ENCODE results near the gene NKX2-1. TPM values are rescaled to one million over a fixed set of nuclear protein-coding genes. Genes with fewer than 3 reads are reported as not detected.
"Not testable (repeated sequence)": the region's sequence is repeated elsewhere in the genome, so short reads cannot be mapped to it uniquely, and the experiment has no call there.

Gene NKX2-1
- total RNA-seq, 6 experiments from 2014 or later: not detected

DNA sequence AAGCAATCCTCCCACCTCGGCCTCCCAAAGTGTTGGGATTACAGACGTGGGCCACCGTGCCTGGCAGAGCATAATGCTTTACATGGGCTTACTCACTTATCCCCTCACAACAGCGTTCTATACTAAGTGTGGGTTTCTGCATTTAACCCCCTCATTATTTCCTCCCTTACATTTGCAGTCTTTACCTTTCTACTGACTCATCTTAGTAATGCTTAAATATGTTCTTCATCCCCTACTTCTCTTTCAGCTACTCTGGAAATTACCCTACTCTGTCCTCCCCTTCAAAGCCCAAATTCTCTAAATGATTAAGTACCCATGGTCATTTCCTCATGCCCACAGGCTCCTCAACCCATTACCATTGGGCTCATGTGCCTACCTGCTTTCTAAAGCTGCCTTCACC lies 40.7 kb downstream of the NKX2-1 start:
- 0% methylated on average over 1 of the region's 4 CpGs for WGBS (ENCODE audit: insufficient coverage, low coverage, low lambda C conversion rate, missing lambda C conversion rate)
- Histone ChIP-seq H3K9me3 (no peaks in the 10 kb centered on the region), H3K4me1 (no peaks in the 10 kb centered on the region), H3K27ac (no peak overlapping the region), H3K4me3 (no peak overlapping the region), H3K27me3 (no peaks in the 10 kb centered on the region), H3K36me3 (no peaks in the 10 kb centered on the region)
- intact Hi-C loops (cut with DNase I): no loop called here
- no peak for TF ChIP-seq CTCF (IDR thresholded peaks at IDR 0.05)
- no peak for TF ChIP-seq POLR2A (IDR thresholded peaks at IDR 0.05)
- no peak for DNase-seq
- no peak for ATAC-seq

DNA sequence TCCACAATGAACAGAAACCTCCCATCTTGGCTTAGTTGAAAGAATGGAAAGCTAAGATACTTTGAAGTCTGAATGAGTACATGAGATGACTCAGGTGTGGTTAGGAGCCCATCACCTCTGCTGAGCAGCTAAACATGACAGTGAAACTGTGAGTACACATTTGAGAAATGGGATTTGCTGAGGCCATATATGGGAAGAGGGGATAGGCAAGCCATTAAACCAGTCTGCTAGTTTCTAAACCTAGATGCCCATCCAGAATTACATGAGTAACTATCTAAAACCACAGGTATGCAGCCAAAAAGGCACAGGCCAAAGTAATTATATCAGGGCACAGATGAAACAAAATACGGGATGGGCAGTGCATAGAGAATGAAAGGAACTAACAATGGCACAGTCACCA lies 41.2 kb downstream of the NKX2-1 start:
- TF ChIP-seq CTCF (IDR thresholded peaks at IDR 0.05): no peak
- Histone ChIP-seq H3K27me3 (no peaks in the 10 kb centered on the region), H3K9me3 (no peaks in the 10 kb centered on the region), H3K4me1 (no peaks in the 10 kb centered on the region), H3K36me3 (no peaks in the 10 kb centered on the region), H3K4me3 (no peak overlapping the region), H3K27ac (no peak overlapping the region)
- intact Hi-C loops (cut with DNase I): no loop called here
- DNase-seq (no peak), ATAC-seq (no peak)
- 0% methylated on average over 1 of the region's 1 CpG for WGBS (ENCODE audit: insufficient coverage, low coverage, low lambda C conversion rate, missing lambda C conversion rate)

DNA sequence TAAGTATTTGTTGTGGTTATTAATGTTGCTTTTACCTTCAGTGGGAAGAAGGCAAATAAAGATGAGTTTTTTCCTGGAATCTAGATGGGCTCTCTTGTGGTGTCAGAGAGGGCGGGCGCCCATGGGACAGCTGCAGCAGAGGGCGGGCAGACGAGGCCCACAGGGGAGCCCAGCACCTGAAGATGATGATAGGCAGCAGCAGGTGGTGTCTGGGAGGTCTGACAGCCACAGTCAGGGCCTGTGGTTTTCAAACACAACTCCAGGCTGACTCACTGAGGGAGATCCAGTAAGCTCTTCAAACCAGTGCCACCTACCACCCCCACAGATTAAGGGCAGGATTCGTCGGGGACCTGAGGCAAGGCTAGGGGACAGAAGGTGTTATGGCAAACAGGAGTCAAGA lies 42.8 kb downstream of the NKX2-1 start:
- H3K4me3 ChIP-seq: no peak overlapping the region
- H3K4me1 ChIP-seq: no peaks in the 10 kb centered on the region
- no peak for ATAC-seq
- no peak for DNase-seq
- TF ChIP-seq CTCF (IDR thresholded peaks at IDR 0.05): no peak
- TF ChIP-seq POLR2A (IDR thresholded peaks at IDR 0.05): no peak
- no peak overlapping the region for H3K27ac ChIP-seq
- H3K36me3 ChIP-seq: no peaks in the 10 kb centered on the region
- H3K9me3 ChIP-seq: no peaks in the 10 kb centered on the region
- 38% methylated on average over 6 of the region's 6 CpGs for WGBS (ENCODE audit: insufficient coverage, low coverage, low lambda C conversion rate, missing lambda C conversion rate)
- intact Hi-C loops (cut with DNase I): no loop called here
- no peaks in the 10 kb centered on the region for H3K27me3 ChIP-seq

DNA sequence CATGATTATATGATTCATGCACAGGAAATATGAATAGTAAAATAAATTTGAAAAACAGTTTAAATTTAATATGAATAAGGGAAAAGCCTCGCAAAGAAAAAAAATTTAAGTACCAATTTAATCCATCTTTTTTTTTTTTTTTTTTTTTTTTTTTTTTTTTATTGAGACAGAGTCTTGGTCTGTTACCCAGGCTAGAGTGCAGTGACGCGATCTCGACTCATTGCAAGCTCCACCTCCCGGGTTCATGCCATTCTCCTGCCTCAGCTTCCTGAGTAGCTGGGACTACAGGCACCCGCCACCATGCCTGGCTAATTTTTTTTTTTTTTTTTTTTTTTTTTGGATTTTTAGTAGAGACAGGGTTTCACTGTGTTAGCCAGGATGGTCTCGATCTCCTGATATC lies 44.0 kb downstream of the NKX2-1 start:
- H3K4me3 ChIP-seq; H3K27me3 ChIP-seq; DNase-seq; H3K27ac ChIP-seq; H3K4me1 ChIP-seq; ATAC-seq; H3K9me3 ChIP-seq; H3K36me3 ChIP-seq; intact Hi-C loops (cut with DNase I): not testable (repeated sequence)
- WGBS (ENCODE audit: insufficient coverage, low coverage, low lambda C conversion rate, missing lambda C conversion rate): 73% methylated on average over 7 of the region's 7 CpGs

DNA sequence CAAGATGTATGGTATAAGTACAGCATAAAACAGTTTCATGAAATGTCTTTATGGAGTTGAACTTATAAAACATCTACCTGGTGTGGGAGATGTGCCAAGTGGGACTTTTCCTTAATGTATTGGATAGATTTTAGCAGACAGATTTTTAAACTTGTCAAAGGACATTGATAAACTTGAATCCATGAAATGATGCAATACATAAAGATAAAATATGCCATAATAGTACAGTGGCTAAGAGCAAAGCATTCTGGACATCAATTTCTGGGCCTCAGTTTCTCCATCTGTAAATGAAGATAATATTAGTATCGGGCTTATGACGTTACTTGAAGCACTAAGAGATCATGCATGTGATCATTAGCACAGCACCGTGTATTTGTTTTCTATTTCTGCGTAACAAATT lies 45.4 kb downstream of the NKX2-1 start:
- WGBS (ENCODE audit: insufficient coverage, low coverage, low lambda C conversion rate, missing lambda C conversion rate): 59% methylated on average over 4 of the region's 4 CpGs
- no peak overlapping the region for H3K4me3 ChIP-seq
- intact Hi-C loops (cut with DNase I): no loop called here
- H3K27me3 ChIP-seq: no peaks in the 10 kb centered on the region
- ATAC-seq (no peak), DNase-seq (no peak)
- H3K9me3 ChIP-seq: no peaks in the 10 kb centered on the region
- H3K27ac ChIP-seq: no peak overlapping the region
- H3K4me1 ChIP-seq: no peaks in the 10 kb centered on the region
- H3K36me3 ChIP-seq: no peaks in the 10 kb centered on the region
- TF ChIP-seq CTCF (IDR thresholded peaks at IDR 0.05) (no peak), POLR2A (IDR thresholded peaks at IDR 0.05) (no peak)

Measured in right lobe of liver (tissue), 6 donors.